ENCODE data around the gene CEP85L. TPM values are rescaled to one million over a fixed set of nuclear protein-coding genes. Genes with fewer than 3 reads are reported as not detected.

Gene CEP85L
- polyA plus RNA-seq (2012; ENCODE audit: missing spikeins): 11.5 TPM

DNA sequence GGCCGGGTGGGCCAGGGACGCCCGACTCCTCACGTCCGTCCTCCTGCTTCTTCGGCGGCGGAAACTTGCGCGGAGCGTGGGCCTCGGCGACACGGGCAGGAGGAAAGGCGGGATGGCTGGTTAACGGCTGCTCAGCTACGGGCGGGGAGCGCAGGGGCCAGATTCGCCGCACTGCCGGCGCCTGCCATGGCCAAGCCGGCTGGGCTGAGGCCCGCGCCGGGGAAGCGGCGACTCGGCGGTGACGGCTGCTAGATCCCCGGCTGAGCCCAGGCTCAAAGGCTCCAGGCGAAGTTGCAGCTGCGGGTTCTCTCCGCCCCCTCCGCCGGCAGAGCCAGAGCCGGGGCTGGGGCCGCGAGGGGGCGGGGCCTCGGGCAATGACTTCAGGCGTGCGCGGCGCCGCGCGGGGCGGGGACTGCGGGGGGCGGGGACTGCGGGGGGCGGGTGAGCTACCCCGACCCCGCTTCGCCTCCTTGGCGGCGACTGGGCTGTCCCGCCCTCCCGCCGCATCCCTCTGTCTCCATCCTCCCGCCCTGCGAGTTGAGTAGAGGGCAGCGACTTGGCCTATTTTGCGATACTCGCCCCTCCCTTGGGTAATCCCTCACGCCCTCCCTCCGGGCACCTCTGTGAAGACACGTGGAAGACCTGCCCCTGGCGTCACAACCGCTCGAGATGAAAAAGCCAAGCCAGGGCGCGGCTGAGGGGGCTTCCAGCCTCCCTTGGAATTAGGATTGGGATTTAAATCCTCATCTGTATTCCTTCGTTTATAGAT, at the start of gene CEP85L:
Gene CEP85L, minus strand, starts transcription at position 310 of the 769 bp plus-strand sequence. CDS start 322 bp downstream, outside the sequence.
- DNase-seq (ENCODE audit: insufficient read length) (peak; percentile 84), FAIRE-seq (peak; percentile 95)
- TF ChIP-seq POLR2AphosphoS5 (IDR thresholded peaks at IDR 0.05; ENCODE audit: low read depth, low read length) (peak; percentile 76), POLR2A (IDR thresholded peaks at IDR 0.05; ENCODE audit: low read depth, low read length) (peak; percentile 77), TAF1 (IDR thresholded peaks at IDR 0.05; ENCODE audit: borderline replicate concordance, low read depth, low read length) (no peak)

- TF ChIP-seq POLR2AphosphoS5 (IDR thresholded peaks at IDR 0.05; ENCODE audit: low read depth, low read length): no peak
- no peak for TF ChIP-seq POLR2A (IDR thresholded peaks at IDR 0.05; ENCODE audit: low read depth, low read length)
- no peak for TF ChIP-seq TAF1 (IDR thresholded peaks at IDR 0.05; ENCODE audit: borderline replicate concordance, low read depth, low read length)
- FAIRE-seq (no peak), DNase-seq (ENCODE audit: insufficient read length) (no peak)
Measured at GRCh38 chr6:118700531-118700930, 49.1 kb upstream of the CEP85L start.

GRCh38 chr6:118697554-118697953, 46.2 kb upstream of the CEP85L start:
- FAIRE-seq (peak; percentile 36), DNase-seq (ENCODE audit: insufficient read length) (no peak)
- TF ChIP-seq POLR2AphosphoS5 (IDR thresholded peaks at IDR 0.05; ENCODE audit: low read depth, low read length) (no peak), TAF1 (IDR thresholded peaks at IDR 0.05; ENCODE audit: borderline replicate concordance, low read depth, low read length) (no peak), POLR2A (IDR thresholded peaks at IDR 0.05; ENCODE audit: low read depth, low read length) (no peak)

DNA sequence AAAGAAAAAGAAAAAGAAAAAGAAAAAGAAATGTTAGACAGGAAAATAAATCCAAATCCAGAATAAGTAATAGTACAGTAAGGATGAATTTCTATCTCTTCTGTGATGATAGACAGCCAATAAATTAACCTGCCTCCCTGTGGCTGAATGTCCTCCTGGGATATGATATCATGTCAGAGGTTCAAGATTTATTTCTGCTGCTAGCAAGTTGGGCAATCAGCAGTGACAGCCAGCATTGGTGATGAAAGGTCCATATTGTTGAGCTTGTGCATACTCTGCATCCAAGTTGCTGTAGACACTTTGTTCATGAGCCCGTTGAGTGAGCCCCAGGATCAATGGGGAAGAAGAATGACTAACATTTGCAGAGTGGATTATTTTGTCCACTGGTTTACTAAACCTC, 44.9 kb upstream of the CEP85L start:
- DNase-seq (ENCODE audit: insufficient read length) (no peak), FAIRE-seq (no peak)
- TF ChIP-seq POLR2AphosphoS5 (IDR thresholded peaks at IDR 0.05; ENCODE audit: low read depth, low read length) (no peak), POLR2A (IDR thresholded peaks at IDR 0.05; ENCODE audit: low read depth, low read length) (no peak), TAF1 (IDR thresholded peaks at IDR 0.05; ENCODE audit: borderline replicate concordance, low read depth, low read length) (no peak)

- no peak for DNase-seq (ENCODE audit: insufficient read length)
- TF ChIP-seq POLR2A (IDR thresholded peaks at IDR 0.05; ENCODE audit: low read depth, low read length) (no peak), POLR2AphosphoS5 (IDR thresholded peaks at IDR 0.05; ENCODE audit: low read depth, low read length) (no peak), TAF1 (IDR thresholded peaks at IDR 0.05; ENCODE audit: borderline replicate concordance, low read depth, low read length) (no peak)
- FAIRE-seq: no peak
Measured at GRCh38 chr6:118693562-118693961, 42.2 kb upstream of the CEP85L start.

GRCh38 chr6:118685823-118686449, 34.5 kb upstream of the CEP85L start:
- FAIRE-seq: peak; percentile 83
- no peak for DNase-seq (ENCODE audit: insufficient read length)
- TF ChIP-seq POLR2AphosphoS5 (IDR thresholded peaks at IDR 0.05; ENCODE audit: low read depth, low read length): no peak
- no peak for TF ChIP-seq TAF1 (IDR thresholded peaks at IDR 0.05; ENCODE audit: borderline replicate concordance, low read depth, low read length)
- TF ChIP-seq POLR2A (IDR thresholded peaks at IDR 0.05; ENCODE audit: low read depth, low read length): no peak

GRCh38 chr6:118683881-118684872, 32.8 kb upstream of the CEP85L start:
- TF ChIP-seq TAF1 (IDR thresholded peaks at IDR 0.05; ENCODE audit: borderline replicate concordance, low read depth, low read length) (no peak), POLR2A (IDR thresholded peaks at IDR 0.05; ENCODE audit: low read depth, low read length) (no peak), POLR2AphosphoS5 (IDR thresholded peaks at IDR 0.05; ENCODE audit: low read depth, low read length) (no peak)
- DNase-seq (ENCODE audit: insufficient read length) (no peak), FAIRE-seq (peak; percentile 87)

DNA sequence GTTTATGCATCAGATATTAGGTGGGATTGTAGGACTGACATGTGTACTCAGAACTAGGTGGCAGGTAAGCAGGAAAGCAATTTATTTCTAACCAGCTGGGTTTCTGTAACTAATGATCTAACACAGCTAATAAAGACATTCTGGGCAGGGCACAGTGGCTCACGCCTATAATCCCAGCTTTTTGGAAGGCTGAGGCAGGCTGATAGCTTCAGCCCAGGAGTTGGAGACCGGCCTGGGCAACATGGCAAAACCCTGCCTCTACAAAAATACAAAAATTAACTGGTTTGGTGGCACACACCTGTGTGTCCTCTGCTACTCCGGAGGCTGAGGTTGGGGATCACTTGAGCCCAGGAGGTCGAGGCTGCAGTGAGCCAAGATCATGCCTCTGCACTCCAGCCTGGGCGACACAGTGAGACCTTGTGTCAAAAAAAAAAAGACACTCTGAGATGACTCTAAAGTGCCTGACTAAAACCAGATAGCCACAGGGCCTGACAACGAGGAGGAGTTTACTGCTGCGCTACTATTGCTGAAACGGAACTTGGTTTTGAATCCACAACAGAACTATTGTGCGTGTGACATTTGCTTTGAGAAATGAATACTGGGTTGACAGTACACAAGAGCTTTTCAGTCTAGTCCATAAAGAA, 29.2 kb upstream of the CEP85L start:
- TF ChIP-seq POLR2A (IDR thresholded peaks at IDR 0.05; ENCODE audit: low read depth, low read length): no peak
- TF ChIP-seq TAF1 (IDR thresholded peaks at IDR 0.05; ENCODE audit: borderline replicate concordance, low read depth, low read length): no peak
- no peak for TF ChIP-seq POLR2AphosphoS5 (IDR thresholded peaks at IDR 0.05; ENCODE audit: low read depth, low read length)
- FAIRE-seq (peak; percentile 58), DNase-seq (ENCODE audit: insufficient read length) (no peak)

DNA sequence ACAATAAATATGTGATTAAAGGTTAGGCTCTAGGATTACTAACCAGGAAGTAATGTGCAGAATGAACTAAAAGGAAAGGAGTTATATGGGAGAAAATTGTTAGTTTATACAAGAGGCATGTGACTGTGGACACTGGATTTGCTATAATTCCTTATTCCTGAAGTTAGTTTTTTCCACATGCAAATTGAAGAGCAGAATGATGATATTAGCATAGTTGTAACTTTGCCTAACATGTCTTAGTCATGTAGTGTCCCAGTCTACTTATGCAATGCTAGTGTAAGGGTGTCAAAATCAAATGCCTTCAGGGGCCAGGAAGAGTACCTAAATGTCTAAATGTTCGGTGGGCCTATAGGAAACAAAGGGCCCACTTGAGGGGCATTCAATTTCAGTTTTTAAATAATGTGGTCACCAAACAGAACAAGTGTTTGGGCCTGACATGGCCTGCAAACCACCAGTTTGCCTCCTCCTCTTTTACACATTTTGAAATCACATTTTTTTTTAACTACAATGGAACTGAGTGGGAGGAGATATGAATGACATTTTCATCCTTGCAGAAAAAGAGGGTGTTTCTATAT, 28.0 kb upstream of the CEP85L start:
- FAIRE-seq: no peak
- no peak for DNase-seq (ENCODE audit: insufficient read length)
- no peak for TF ChIP-seq POLR2A (IDR thresholded peaks at IDR 0.05; ENCODE audit: low read depth, low read length)
- TF ChIP-seq TAF1 (IDR thresholded peaks at IDR 0.05; ENCODE audit: borderline replicate concordance, low read depth, low read length): no peak
- TF ChIP-seq POLR2AphosphoS5 (IDR thresholded peaks at IDR 0.05; ENCODE audit: low read depth, low read length): no peak

- TF ChIP-seq POLR2AphosphoS5 (IDR thresholded peaks at IDR 0.05; ENCODE audit: low read depth, low read length) (no peak), TAF1 (IDR thresholded peaks at IDR 0.05; ENCODE audit: borderline replicate concordance, low read depth, low read length) (no peak)
- DNase-seq (ENCODE audit: insufficient read length) (no peak), FAIRE-seq (no peak)
Measured at GRCh38 chr6:118678866-118679265, 27.5 kb upstream of the CEP85L start.
